ENCODE measurements around the gene CELF1.

The CELF1 gene

GRCh38 chr11:47499614-47500013 lies 53.3 kb downstream of the CELF1 start:
- H3K4me3 ChIP-seq (ENCODE audit: insufficient read depth, low read length, poor library complexity, severe bottlenecking): no peak overlapping the region
- H3K9ac ChIP-seq (ENCODE audit: low read length): no peak overlapping the region
- H3K27ac ChIP-seq (ENCODE audit: low read depth, low read length): no peak overlapping the region
- H3K9me3 ChIP-seq (ENCODE audit: insufficient read depth, low read length): no peaks in the 10 kb centered on the region
- TF ChIP-seq CTCF (IDR thresholded peaks at IDR 0.05; ENCODE audit: insufficient read depth, low read length, poor library complexity, severe bottlenecking): no peak
- no peak for TF ChIP-seq EZH2phosphoT487 (conservative IDR thresholded peaks at IDR 0.05; ENCODE audit: low read length)
- no peak overlapping the region for H3K4me2 ChIP-seq (ENCODE audit: low read depth, low read length, poor library complexity, severe bottlenecking)
- H3K9me2 ChIP-seq (replicated peaks; ENCODE audit: insufficient read depth, low read length): no peaks in the 10 kb centered on the region
- no peaks in the 10 kb centered on the region for H3K27me3 ChIP-seq (ENCODE audit: low read length)
- H3K79me2 ChIP-seq (ENCODE audit: insufficient read depth, low read length): peaks cover 100% of the 10 kb centered on the region
- no peak overlapping the region for H2AFZ ChIP-seq (ENCODE audit: low read depth, low read length, severe bottlenecking)
- H4K20me1 ChIP-seq (ENCODE audit: low read depth, low read length): peaks cover 24% of the 10 kb centered on the region; the same call in 1 of the 2 replicates
- H3K36me3 ChIP-seq (ENCODE audit: low read length): 0 out of 2 replicates have a peak, but pooled peaks cover 2% of the 10 kb centered on the region
- H3F3A ChIP-seq (ENCODE audit: insufficient read depth): no peaks in the 10 kb centered on the region; the same call in 1 of the 2 replicates

GRCh38 chr11:47499161-47499560 lies 53.8 kb downstream of the CELF1 start:
- Histone ChIP-seq H3K27ac (ENCODE audit: low read depth, low read length) (no peak overlapping the region), H3K4me3 (ENCODE audit: insufficient read depth, low read length, poor library complexity, severe bottlenecking) (no peak overlapping the region), H3K79me2 (ENCODE audit: insufficient read depth, low read length) (peaks cover 100% of the 10 kb centered on the region), H4K20me1 (ENCODE audit: low read depth, low read length) (peaks cover 24% of the 10 kb centered on the region; the same call in 1 of the 2 replicates), H2AFZ (ENCODE audit: low read depth, low read length, severe bottlenecking) (no peak overlapping the region), H3K9me3 (ENCODE audit: insufficient read depth, low read length) (no peaks in the 10 kb centered on the region), H3K9me2 (replicated peaks; ENCODE audit: insufficient read depth, low read length) (no peaks in the 10 kb centered on the region), H3K4me2 (ENCODE audit: low read depth, low read length, poor library complexity, severe bottlenecking) (no peak overlapping the region), H3K9ac (ENCODE audit: low read length) (no peak overlapping the region), H3K36me3 (ENCODE audit: low read length) (0 out of 2 replicates have a peak, but pooled peaks cover 2% of the 10 kb centered on the region), H3F3A (ENCODE audit: insufficient read depth) (no peaks in the 10 kb centered on the region; the same call in 1 of the 2 replicates), H3K27me3 (ENCODE audit: low read length) (no peaks in the 10 kb centered on the region)
- TF ChIP-seq CTCF (IDR thresholded peaks at IDR 0.05; ENCODE audit: insufficient read depth, low read length, poor library complexity, severe bottlenecking) (no peak), EZH2phosphoT487 (conservative IDR thresholded peaks at IDR 0.05; ENCODE audit: low read length) (no peak)

GRCh38 chr11:47498584-47499152 lies 54.3 kb downstream of the CELF1 start:
- H3K9me3 ChIP-seq (ENCODE audit: insufficient read depth, low read length): no peaks in the 10 kb centered on the region
- H2AFZ ChIP-seq (ENCODE audit: low read depth, low read length, severe bottlenecking): no peak overlapping the region
- TF ChIP-seq CTCF (IDR thresholded peaks at IDR 0.05; ENCODE audit: insufficient read depth, low read length, poor library complexity, severe bottlenecking): no peak
- no peak for TF ChIP-seq EZH2phosphoT487 (conservative IDR thresholded peaks at IDR 0.05; ENCODE audit: low read length)
- peaks cover 100% of the 10 kb centered on the region for H3K79me2 ChIP-seq (ENCODE audit: insufficient read depth, low read length)
- H3K27me3 ChIP-seq (ENCODE audit: low read length): no peaks in the 10 kb centered on the region
- peaks cover 19% of the 10 kb centered on the region; the same call in 1 of the 2 replicates for H4K20me1 ChIP-seq (ENCODE audit: low read depth, low read length)
- H3K36me3 ChIP-seq (ENCODE audit: low read length): 0 out of 2 replicates have a peak, but pooled peaks cover 6% of the 10 kb centered on the region
- H3K9ac ChIP-seq (ENCODE audit: low read length): no peak overlapping the region
- H3K4me3 ChIP-seq (ENCODE audit: insufficient read depth, low read length, poor library complexity, severe bottlenecking): no peak overlapping the region
- no peaks in the 10 kb centered on the region; the same call in 1 of the 2 replicates for H3F3A ChIP-seq (ENCODE audit: insufficient read depth)
- H3K9me2 ChIP-seq (replicated peaks; ENCODE audit: insufficient read depth, low read length): no peaks in the 10 kb centered on the region
- no peak overlapping the region for H3K4me2 ChIP-seq (ENCODE audit: low read depth, low read length, poor library complexity, severe bottlenecking)
- no peak overlapping the region for H3K27ac ChIP-seq (ENCODE audit: low read depth, low read length)
